Activated CD4-positive, alpha-beta memory T cell treated with anti-CD3 and anti-CD28 coated beads for 36 hours (primary cell): ENCODE measurements around the gene PXT1. TPM values are rescaled to one million over a fixed set of nuclear protein-coding genes. Genes with fewer than 3 reads are reported as not detected.

ENCODE experiments used
- CTCF ChIA-PET: fragments of 350-600 bp; sonication (Branson Sonifier 250); formaldehyde crosslinking; loops from one replicate; lab custom pipeline; 2021; ENCODE audit warnings: antibody characterized with exemption, inconsistent platforms; lab: Charles Lee
- POLR2A ChIA-PET: fragments of 350-600 bp; sonication (Branson Sonifier 250); formaldehyde crosslinking; loops from one replicate; lab custom pipeline; 2021; ENCODE audit warnings: antibody characterized with exemption; lab: Charles Lee
- DNase-seq: peaks from one replicate; pipeline ENCODE4 v3.0.0-alpha.2; 2020
- H3K27ac Mint-ChIP-seq: one replicate; pipeline ENCODE4 v1.8.0; 2021; ENCODE audit warnings: mixed read lengths
- H3K27me3 Mint-ChIP-seq: one replicate; pipeline ENCODE4 v1.8.0; 2021; ENCODE audit warnings: mixed read lengths
- H3K36me3 Mint-ChIP-seq: one replicate; pipeline ENCODE4 v1.8.0; 2021; ENCODE audit warnings: mixed read lengths
- H3K4me1 Mint-ChIP-seq: one replicate; pipeline ENCODE4 v1.8.0; 2021; ENCODE audit warnings: low read depth, mixed read lengths
- H3K4me3 Mint-ChIP-seq: one replicate; pipeline ENCODE4 v1.8.0; 2021; ENCODE audit warnings: mild to moderate bottlenecking, mixed read lengths
- H3K9me3 Mint-ChIP-seq: one replicate; pipeline ENCODE4 v1.8.0; 2021; ENCODE audit warnings: mixed read lengths
- intact Hi-C: fragments of 100-400 bp; cut with micrococcal nuclease; formaldehyde crosslinking; loops from one replicate; pipeline ENCODE4 v1.15.1; 2023
- total RNA-seq, 2 experiments: library from RNA; stranded (reverse); gene quantifications; one replicate each; pipeline ENCODE4 v1.2.3, GENCODE V29; 2021

PXT1 gene
- total RNA-seq, 2 experiments from 2014 or later, result 0.22 to 0.29 TPM

DNA sequence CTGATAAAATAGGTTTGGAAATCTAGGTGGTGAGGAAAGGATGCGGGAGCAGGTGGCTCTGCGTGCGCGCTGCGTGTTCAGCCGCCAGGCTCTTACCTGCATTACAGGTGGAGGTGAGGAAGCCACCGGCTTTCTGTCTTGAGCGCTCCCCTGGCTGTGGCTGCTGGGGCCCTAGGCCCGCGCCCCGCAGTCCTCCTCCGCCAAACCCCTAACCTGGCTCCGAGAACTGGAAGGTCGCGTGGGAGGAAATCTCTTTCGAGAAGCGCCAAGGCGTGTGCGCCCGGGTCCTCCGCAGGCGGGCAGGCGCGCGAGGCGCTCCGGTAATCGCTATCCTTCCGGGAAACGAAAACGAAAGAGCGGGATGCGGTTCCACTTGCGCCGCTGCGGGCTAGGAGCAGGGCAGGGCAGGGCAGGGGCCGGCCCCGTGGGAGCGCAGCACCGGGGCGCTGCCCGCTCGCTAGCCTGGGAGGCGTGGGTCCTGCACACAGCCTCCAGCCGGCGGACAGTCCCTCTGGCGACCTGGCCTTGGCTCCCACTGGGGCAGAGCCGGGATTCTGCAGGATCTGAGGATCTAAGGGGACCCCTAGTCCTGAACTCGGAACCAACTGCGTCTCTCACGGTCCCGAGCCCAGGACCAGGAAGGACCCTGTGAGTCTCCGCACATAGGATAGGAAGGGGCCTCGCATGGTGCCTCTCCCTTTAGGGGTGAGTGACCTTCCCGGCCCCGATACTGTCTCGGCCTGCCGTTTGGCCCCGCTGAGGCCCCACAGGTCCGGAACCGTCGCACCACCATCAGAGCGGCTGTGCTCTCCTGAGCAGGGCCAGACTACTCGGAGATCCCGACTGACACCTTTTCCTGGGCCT lies 55.0 kb downstream of the PXT1 start, which contains the start of gene ETV7:
ETV7 (minus strand) TSS at position 230 of the 864 bp plus-strand sequence; CDS start at position 102, 128 bp downstream.
- peaks cover 45% of the 10 kb centered on the region for H3K4me1 Mint-ChIP-seq
- peaks cover 10% of the 10 kb centered on the region for H3K27me3 Mint-ChIP-seq
- DNase-seq, result peak; percentile 67
- intact Hi-C loops, result loop anchor here (1.0 to 2.0 kb wide), 2 partner anchors 35 to 54 kb away; no protein-coding TSS in a partner anchor
- H3K27ac Mint-ChIP-seq, result peak within 1 kb of the TSS; percentile 67
- H3K36me3 Mint-ChIP-seq, result peaks cover 4% of the 10 kb centered on the region
- ChIA-PET POLR2A (no interaction called here), CTCF (interaction anchor here (1.0 to 2.0 kb wide), 6 partner anchors 36 to 360 kb away, joined by 3 to 5 read pairs (median 4); partner anchors contain the start of gene MAPK14)
- H3K4me3 Mint-ChIP-seq, result peak within 1 kb of the TSS; percentile 76
- H3K9me3 Mint-ChIP-seq, result no peaks in the 10 kb centered on the region

- Mint-ChIP-seq H3K4me3 (peak overlapping the region; percentile 76), H3K36me3 (peaks cover 4% of the 10 kb centered on the region), H3K27me3 (peaks cover 10% of the 10 kb centered on the region), H3K27ac (peak overlapping the region; percentile 67), H3K4me1 (peaks cover 52% of the 10 kb centered on the region), H3K9me3 (no peaks in the 10 kb centered on the region)
- CTCF ChIA-PET, result interaction anchor here (1.0 to 1.7 kb wide), 7 partner anchors 13 to 359 kb away, joined by 3 to 4 read pairs (median 4); partner anchors contain the start of gene MAPK14
- POLR2A ChIA-PET, result no interaction called here
- intact Hi-C loops, result loop anchor here (2.0 kb wide), 1 partner anchor 36 kb away; no protein-coding TSS in a partner anchor
- DNase-seq, result peak; percentile 27
These were observed 55.9 kb downstream of the PXT1 start for GRCh38 chr6:36386495-36387439.

- H3K4me3 Mint-ChIP-seq, result no peak overlapping the region
- intact Hi-C loops, result no loop called here
- H3K27me3 Mint-ChIP-seq, result peaks cover 10% of the 10 kb centered on the region
- no peaks in the 10 kb centered on the region for H3K9me3 Mint-ChIP-seq
- ChIA-PET CTCF (no interaction called here), POLR2A (no interaction called here)
- peaks cover 58% of the 10 kb centered on the region for H3K4me1 Mint-ChIP-seq
- no peak for DNase-seq
- H3K27ac Mint-ChIP-seq, result peak overlapping the region; percentile 81
- H3K36me3 Mint-ChIP-seq, result peaks cover 4% of the 10 kb centered on the region
These were observed 58.6 kb downstream of the PXT1 start for GRCh38 chr6:36384095-36384494.

DNA sequence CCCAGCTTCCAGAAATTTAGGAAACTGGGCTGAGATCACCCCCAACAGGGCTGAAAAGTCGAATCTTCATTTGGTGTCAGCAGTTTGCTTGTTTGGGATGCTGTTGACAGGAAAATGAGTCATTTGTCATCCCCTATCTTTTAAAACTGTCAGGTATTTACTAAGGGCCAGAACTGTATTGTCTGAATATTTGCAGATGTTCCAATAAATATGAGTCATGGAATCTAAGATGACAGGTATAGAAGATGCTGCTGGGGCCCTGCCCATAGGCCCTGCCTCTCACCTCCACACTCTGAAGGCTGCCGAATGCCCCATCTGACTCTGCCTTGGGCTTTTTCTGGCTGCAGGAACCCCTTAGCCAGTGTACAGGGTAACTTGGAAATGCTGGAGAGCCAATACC lies 59.0 kb downstream of the PXT1 start:
- intact Hi-C loops, result loop anchor here (2.0 kb wide), 1 partner anchor 59 kb away; the partner anchor contains the start of genes KCTD20 and PXT1
- peaks cover 62% of the 10 kb centered on the region for H3K4me1 Mint-ChIP-seq
- ChIA-PET POLR2A (no interaction called here), CTCF (no interaction called here)
- H3K9me3 Mint-ChIP-seq, result no peaks in the 10 kb centered on the region
- DNase-seq, result peak; percentile 61
- H3K36me3 Mint-ChIP-seq, result peaks cover 7% of the 10 kb centered on the region
- H3K27ac Mint-ChIP-seq, result peak overlapping the region; percentile 81
- peaks cover 9% of the 10 kb centered on the region for H3K27me3 Mint-ChIP-seq
- no peak overlapping the region for H3K4me3 Mint-ChIP-seq

GRCh38 chr6:36382976-36383375 lies 59.7 kb downstream of the PXT1 start:
- Mint-ChIP-seq H3K27ac (peak overlapping the region; percentile 81), H3K27me3 (peaks cover 2% of the 10 kb centered on the region), H3K36me3 (peaks cover 7% of the 10 kb centered on the region), H3K9me3 (no peaks in the 10 kb centered on the region), H3K4me1 (peaks cover 64% of the 10 kb centered on the region), H3K4me3 (no peak overlapping the region)
- ChIA-PET POLR2A (no interaction called here), CTCF (interaction anchor here (1.6 kb wide), 1 partner anchor 81 kb away, joined by 4 read pairs; no protein-coding TSS in a partner anchor)
- peak; percentile 7 for DNase-seq
- intact Hi-C loops, result loop anchor here (2.0 kb wide), 1 partner anchor 60 kb away; the partner anchor contains the start of genes KCTD20 and PXT1

DNA sequence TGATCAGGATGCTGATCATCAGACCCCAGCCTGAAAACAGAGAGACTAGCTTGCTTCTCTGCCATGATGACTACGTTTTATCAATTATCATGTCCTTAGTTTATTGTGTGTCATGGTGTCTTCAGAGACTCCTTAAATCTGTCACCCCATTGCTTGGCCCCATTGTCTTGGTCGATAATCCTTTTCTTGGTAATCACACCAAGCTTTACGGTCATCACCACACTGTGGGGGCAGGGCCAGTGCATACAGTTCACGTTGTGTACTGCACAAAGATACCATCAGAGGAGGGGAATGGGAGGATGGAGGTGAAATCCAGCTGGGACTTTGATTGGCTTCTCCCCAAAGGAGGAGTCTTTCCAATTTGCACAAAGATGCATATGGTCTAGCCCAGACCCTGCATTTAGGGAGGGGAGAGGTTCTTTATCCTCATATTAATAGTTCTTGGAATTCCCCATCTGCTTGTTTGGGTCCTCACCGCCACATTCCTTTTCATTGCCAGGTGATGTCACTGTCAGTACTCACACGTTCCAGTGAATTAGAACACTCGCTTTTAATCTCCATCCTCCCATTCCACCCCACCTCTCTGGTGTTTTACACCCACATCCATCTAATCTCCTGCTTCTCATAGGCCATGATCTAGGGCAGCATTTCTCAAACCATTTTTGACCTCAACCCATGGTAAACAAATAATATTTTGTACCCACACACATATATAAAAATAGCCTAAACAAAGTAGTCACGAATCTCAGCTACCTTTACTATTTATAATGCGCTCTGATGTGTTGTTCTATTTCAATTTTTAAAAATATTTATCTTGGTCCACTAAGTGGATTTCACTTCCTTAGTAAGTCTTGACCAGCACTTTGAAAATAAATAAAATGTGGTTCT lies 60.9 kb downstream of the PXT1 start:
- POLR2A ChIA-PET, result interaction anchor here (0.7 kb wide), 1 partner anchor 41 kb away, joined by 3 read pairs; no protein-coding TSS in a partner anchor

GRCh38 chr6:36380166-36380565 lies 62.5 kb downstream of the PXT1 start:
- intact Hi-C loops, result no loop called here
- Mint-ChIP-seq H3K4me1 (peaks cover 43% of the 10 kb centered on the region), H3K9me3 (no peaks in the 10 kb centered on the region), H3K27me3 (no peaks in the 10 kb centered on the region), H3K36me3 (peaks cover 5% of the 10 kb centered on the region), H3K4me3 (no peak overlapping the region), H3K27ac (no peak overlapping the region)
- DNase-seq, result peak; percentile 7
- ChIA-PET CTCF (interaction anchor here (0.7 to 1.4 kb wide), 4 partner anchors 15 to 379 kb away, joined by 3 to 7 read pairs (median 3); no protein-coding TSS in a partner anchor), POLR2A (no interaction called here)

More for the DNA sequence above, 60.9 kb downstream of the PXT1 start:
- H3K27ac Mint-ChIP-seq, result peak overlapping the region; percentile 70
- H3K4me3 Mint-ChIP-seq, result no peak overlapping the region
- no peaks in the 10 kb centered on the region for H3K9me3 Mint-ChIP-seq
- H3K36me3 Mint-ChIP-seq, result peaks cover 7% of the 10 kb centered on the region
- CTCF ChIA-PET, result interaction anchor here (1.3 to 1.6 kb wide), 4 partner anchors 16 to 260 kb away, joined by 3 to 7 read pairs (median 4); no protein-coding TSS in a partner anchor
- H3K4me1 Mint-ChIP-seq, result peaks cover 56% of the 10 kb centered on the region
- DNase-seq, result peak; percentile 46
- intact Hi-C loops, result loop anchor here (2.0 kb wide), 1 partner anchor 61 kb away; the partner anchor contains the start of genes KCTD20 and PXT1
- H3K27me3 Mint-ChIP-seq, result no peaks in the 10 kb centered on the region

GRCh38 chr6:36378936-36379335 lies 63.7 kb downstream of the PXT1 start:
- ChIA-PET CTCF (no interaction called here), POLR2A (no interaction called here)
- peak; percentile 3 for DNase-seq
- H3K4me3 Mint-ChIP-seq, result no peak overlapping the region
- peak overlapping the region; percentile 53 for H3K27ac Mint-ChIP-seq
- no peaks in the 10 kb centered on the region for H3K27me3 Mint-ChIP-seq
- intact Hi-C loops, result no loop called here
- peaks cover 37% of the 10 kb centered on the region for H3K4me1 Mint-ChIP-seq
- H3K9me3 Mint-ChIP-seq, result no peaks in the 10 kb centered on the region
- H3K36me3 Mint-ChIP-seq, result peaks cover 5% of the 10 kb centered on the region

GRCh38 chr6:36378243-36378920 lies 64.3 kb downstream of the PXT1 start:
- Mint-ChIP-seq H3K36me3 (peaks cover 5% of the 10 kb centered on the region), H3K4me1 (peaks cover 31% of the 10 kb centered on the region), H3K27ac (peak overlapping the region; percentile 53), H3K9me3 (no peaks in the 10 kb centered on the region), H3K4me3 (no peak overlapping the region), H3K27me3 (no peaks in the 10 kb centered on the region)
- ChIA-PET CTCF (no interaction called here), POLR2A (no interaction called here)
- DNase-seq, result peak; percentile 4
- intact Hi-C loops, result no loop called here

DNA sequence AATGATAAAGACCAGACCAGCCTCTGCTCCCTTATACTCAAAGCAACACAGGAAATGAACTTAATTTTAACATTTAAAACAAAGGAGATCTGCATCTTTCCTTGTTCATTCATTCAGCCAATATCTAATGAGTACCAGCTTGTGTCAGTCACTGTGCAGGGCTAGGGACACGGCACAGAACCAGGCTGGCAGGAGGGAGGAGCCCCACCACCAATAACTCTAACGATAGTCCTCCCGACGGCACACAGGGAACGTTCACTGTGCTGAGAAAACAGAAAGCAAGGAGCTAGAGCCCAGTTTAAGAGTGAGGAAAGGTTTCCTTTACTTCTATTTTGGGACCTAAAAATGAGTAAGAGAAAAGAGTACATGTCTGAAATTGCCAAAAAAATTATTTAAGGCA lies 65.1 kb downstream of the PXT1 start:
- ChIA-PET CTCF (no interaction called here), POLR2A (no interaction called here)
- peak overlapping the region; percentile 6 for H3K27ac Mint-ChIP-seq
- intact Hi-C loops, result no loop called here
- H3K36me3 Mint-ChIP-seq, result peaks cover 5% of the 10 kb centered on the region
- no peak overlapping the region for H3K4me3 Mint-ChIP-seq
- H3K27me3 Mint-ChIP-seq, result no peaks in the 10 kb centered on the region
- peak; percentile 5 for DNase-seq
- H3K4me1 Mint-ChIP-seq, result peaks cover 23% of the 10 kb centered on the region
- H3K9me3 Mint-ChIP-seq, result no peaks in the 10 kb centered on the region
